HEK293 (cell line): ENCODE data around the gene SLC23A3.

ENCODE experiments used
- CTCF ChIA-PET: fragments of 350-600 bp; formaldehyde crosslinking; extraction: SDS; loops from one replicate; lab custom pipeline; 2021; ENCODE audit warnings: antibody characterized with exemption; lab: Yijun Ruan, JAX
- POLR2A ChIA-PET: fragments of 300-600 bp; formaldehyde crosslinking; extraction: SDS; loops from one replicate; lab custom pipeline; 2020; ENCODE audit warnings: antibody characterized with exemption, inconsistent platforms; lab: Yijun Ruan, JAX
- H3K27ac ChIP-seq: fragments of 200-500 bp; sonication (Bioruptor generic); 2 replicates; pipeline ENCODE4 v1.5.1; 2014; ENCODE audit warnings: low read depth, low read length, control low read depth, inconsistent platforms; ENCODE audit errors: extremely low read depth
- H3K36me3 ChIP-seq, 2 experiments: fragments of 200-500 bp in 1 of 2; sonication (Bioruptor generic) in 1 of 2; 1 replicate in 1 of 2; 2 replicates in 1 of 2; pipeline ENCODE4 v1.5.1; 2014 to 2017; ENCODE audit warnings: inconsistent platforms in 2 of 2, low read length in 2 of 2; ENCODE audit not compliant: control insufficient read depth in 2 of 2, insufficient read depth in 1 of 2
- H3K4me1 ChIP-seq: fragments of 200-500 bp; sonication (Bioruptor generic); 2 replicates; pipeline ENCODE4 v1.5.1; 2014; ENCODE audit warnings: mild to moderate bottlenecking, low read length, inconsistent platforms; ENCODE audit not compliant: control insufficient read depth, insufficient read depth
- H3K4me3 ChIP-seq: 2 replicates; pipeline ENCODE4 v1.5.1; 2011; ENCODE audit warnings: low read depth, mild to moderate bottlenecking, control low read depth, low read length, moderate library complexity
- H3K9me3 ChIP-seq: fragments of 200-500 bp; sonication (Bioruptor generic); 2 replicates; pipeline ENCODE4 v1.5.1; 2014; ENCODE audit warnings: low read depth, low read length, inconsistent platforms; ENCODE audit not compliant: control insufficient read depth, insufficient read depth
- GLIS2 ChIP-seq: fragments of 450-650 bp; formaldehyde crosslinking; IDR thresholded peaks from 2 replicates; pipeline ENCODE4 v1.5.1; 2016; ENCODE audit warnings: missing biosample characterization, missing genetic modification characterization
- HOXC10 ChIP-seq: sonication (generic); formaldehyde crosslinking; IDR thresholded peaks from 2 replicates; pipeline ENCODE4 v1.8.1; 2023; ENCODE audit warnings: mild to moderate bottlenecking, missing genetic modification reagents
- KLF16 ChIP-seq: fragments of 450-650 bp; formaldehyde crosslinking; IDR thresholded peaks from 2 replicates; pipeline ENCODE4 v1.5.1; 2017; ENCODE audit warnings: missing biosample characterization, missing genetic modification characterization
- KLF9 ChIP-seq: fragments of 450-650 bp; formaldehyde crosslinking; IDR thresholded peaks from 2 replicates; pipeline ENCODE4 v1.5.1; 2016; ENCODE audit warnings: missing biosample characterization, missing genetic modification characterization, low read depth
- SP3 ChIP-seq: fragments of 450-650 bp; formaldehyde crosslinking; IDR thresholded peaks from 2 replicates; pipeline ENCODE4 v1.5.1; 2016; ENCODE audit warnings: missing biosample characterization, missing genetic modification characterization
- ZBTB17 ChIP-seq: fragments of 450-650 bp; formaldehyde crosslinking; IDR thresholded peaks from 2 replicates; pipeline ENCODE4 v1.5.1; 2016; ENCODE audit warnings: missing biosample characterization, missing genetic modification characterization
- ZFP3 ChIP-seq: fragments of 450-650 bp; formaldehyde crosslinking; IDR thresholded peaks from 2 replicates; pipeline ENCODE4 v1.5.1; 2016; ENCODE audit warnings: low read depth, missing biosample characterization, missing genetic modification characterization
- ZNF133 ChIP-seq: fragments of 450-650 bp; formaldehyde crosslinking; IDR thresholded peaks from 2 replicates; pipeline ENCODE4 v1.5.1; 2016; ENCODE audit warnings: missing biosample characterization, missing genetic modification characterization
- ZNF157 ChIP-seq: fragments of 450-650 bp; formaldehyde crosslinking; IDR thresholded peaks from 2 replicates; pipeline ENCODE4 v1.5.1; 2016; ENCODE audit warnings: missing biosample characterization, missing genetic modification characterization
- ZNF2 ChIP-seq: fragments of 450-650 bp; formaldehyde crosslinking; IDR thresholded peaks from 2 replicates; pipeline ENCODE4 v1.5.1; 2016; ENCODE audit warnings: missing biosample characterization, missing genetic modification characterization
- ZNF266 ChIP-seq: fragments of 450-650 bp; formaldehyde crosslinking; IDR thresholded peaks from 2 replicates; pipeline ENCODE4 v1.5.1; 2016; ENCODE audit warnings: missing biosample characterization, missing genetic modification characterization, low read depth
- ZNF311 ChIP-seq: fragments of 450-650 bp; formaldehyde crosslinking; IDR thresholded peaks from 2 replicates; pipeline ENCODE4 v1.5.1; 2017; ENCODE audit warnings: missing biosample characterization, missing genetic modification characterization, borderline replicate concordance
- ZNF335 ChIP-seq: fragments of 450-650 bp; formaldehyde crosslinking; conservative IDR thresholded peaks from 2 replicates; pipeline ENCODE4 v1.5.1; 2016; ENCODE audit warnings: missing biosample characterization, missing genetic modification characterization
- ZNF354C ChIP-seq: fragments of 450-650 bp; formaldehyde crosslinking; IDR thresholded peaks from 2 replicates; pipeline ENCODE4 v1.5.1; 2016; ENCODE audit warnings: missing biosample characterization, missing genetic modification characterization, low read depth, borderline replicate concordance
- ZNF501 ChIP-seq: fragments of 450-650 bp; formaldehyde crosslinking; IDR thresholded peaks from 2 replicates; pipeline ENCODE4 v1.5.1; 2016; ENCODE audit warnings: missing biosample characterization, missing genetic modification characterization
- ZNF530 ChIP-seq: fragments of 450-650 bp; formaldehyde crosslinking; IDR thresholded peaks from 2 replicates; pipeline ENCODE4 v1.5.1; 2016; ENCODE audit warnings: low read depth, missing biosample characterization, missing genetic modification characterization
- ZNF548 ChIP-seq: fragments of 450-650 bp; formaldehyde crosslinking; IDR thresholded peaks from 2 replicates; pipeline ENCODE4 v1.5.1; 2016; ENCODE audit warnings: missing biosample characterization, missing genetic modification characterization
- ZNF560 ChIP-seq: fragments of 450-650 bp; formaldehyde crosslinking; IDR thresholded peaks from 2 replicates; pipeline ENCODE4 v1.5.1; 2017; ENCODE audit warnings: missing biosample characterization, missing genetic modification characterization, borderline replicate concordance
- ZNF785 ChIP-seq: fragments of 450-650 bp; formaldehyde crosslinking; IDR thresholded peaks from 2 replicates; pipeline ENCODE4 v1.5.1; 2016; ENCODE audit warnings: missing biosample characterization, missing genetic modification characterization
- ZNF843 ChIP-seq: fragments of 450-650 bp; formaldehyde crosslinking; IDR thresholded peaks from 2 replicates; pipeline ENCODE4 v1.5.1; 2016; ENCODE audit warnings: missing biosample characterization, missing genetic modification characterization
- TF ChIP-seq, protein P1 (sequence below): fragments of 450-650 bp; formaldehyde crosslinking; IDR thresholded peaks from 2 replicates; pipeline ENCODE4 v1.5.1; 2016; ENCODE audit warnings: missing biosample characterization, missing genetic modification characterization
- TF ChIP-seq, protein P2 (sequence below): fragments of 450-650 bp; formaldehyde crosslinking; IDR thresholded peaks from 2 replicates; pipeline ENCODE4 v1.5.1; 2016; ENCODE audit warnings: missing biosample characterization, missing genetic modification characterization, low read depth
- TF ChIP-seq, protein P3 (sequence below): fragments of 450-650 bp; formaldehyde crosslinking; conservative IDR thresholded peaks from 2 replicates; pipeline ENCODE4 v1.5.1; 2016; ENCODE audit warnings: low read depth, missing biosample characterization, missing genetic modification characterization

SLC23A3 gene

DNA sequence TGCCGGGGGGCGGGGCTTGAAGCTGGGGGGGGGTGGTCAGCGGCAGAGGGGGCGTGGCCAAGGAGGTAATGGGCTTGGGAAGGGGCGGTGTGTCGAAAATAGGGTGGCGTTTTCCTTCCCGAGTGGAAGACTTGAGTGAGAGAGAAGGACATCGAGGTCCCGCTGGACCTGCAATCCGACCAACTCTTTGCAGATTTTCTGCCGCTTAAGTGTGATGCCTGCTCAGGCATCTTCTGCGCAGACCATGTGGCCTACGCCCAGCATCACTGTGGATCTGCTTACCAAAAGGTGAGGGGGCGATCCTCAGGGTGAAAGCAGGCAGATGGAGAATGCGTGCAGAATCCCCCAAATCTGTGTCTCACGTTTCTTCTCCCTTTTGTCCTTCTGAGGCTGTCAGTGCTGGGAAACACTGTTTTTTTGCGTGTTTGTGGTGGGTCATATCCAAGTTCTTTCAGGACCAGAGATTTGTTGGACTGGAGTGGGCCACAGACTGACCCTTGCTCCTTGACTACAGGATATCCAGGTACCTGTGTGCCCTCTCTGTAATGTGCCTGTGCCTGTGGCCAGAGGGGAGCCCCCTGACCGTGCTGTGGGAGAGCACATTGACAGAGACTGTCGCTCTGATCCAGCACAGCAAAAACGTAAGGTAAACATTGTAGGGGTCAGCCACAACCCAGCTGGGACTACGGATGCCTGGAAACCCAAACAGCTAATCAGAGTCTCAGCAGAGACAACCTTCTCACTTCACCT is 37.5 kb upstream of the SLC23A3 start:
- peaks cover 8% of the 10 kb centered on the region for H3K4me1 ChIP-seq
- no peak overlapping the region; the same call in 1 of the 2 replicates for H3K27ac ChIP-seq
- TF ChIP-seq GLIS2 (tag by site-specific recombination) (peak; percentile 35; the same call in 1 of the 2 replicates), KLF16 (tag by site-specific recombination) (peak; percentile 12; the same call in 1 of the 2 replicates), ZNF133 (tag by site-specific recombination) (no peak), ZBTB17 (tag by site-specific recombination) (peak; percentile 40), KLF9 (tag by site-specific recombination) (peak; percentile 27; the same call in 1 of the 2 replicates), ZNF335 (tag by site-specific recombination) (peak; percentile 71), ZNF157 (no peak), SP3 (tag by site-specific recombination) (peak; percentile 26; the same call in 1 of the 2 replicates)
- TF ChIP-seq, protein P1, sequence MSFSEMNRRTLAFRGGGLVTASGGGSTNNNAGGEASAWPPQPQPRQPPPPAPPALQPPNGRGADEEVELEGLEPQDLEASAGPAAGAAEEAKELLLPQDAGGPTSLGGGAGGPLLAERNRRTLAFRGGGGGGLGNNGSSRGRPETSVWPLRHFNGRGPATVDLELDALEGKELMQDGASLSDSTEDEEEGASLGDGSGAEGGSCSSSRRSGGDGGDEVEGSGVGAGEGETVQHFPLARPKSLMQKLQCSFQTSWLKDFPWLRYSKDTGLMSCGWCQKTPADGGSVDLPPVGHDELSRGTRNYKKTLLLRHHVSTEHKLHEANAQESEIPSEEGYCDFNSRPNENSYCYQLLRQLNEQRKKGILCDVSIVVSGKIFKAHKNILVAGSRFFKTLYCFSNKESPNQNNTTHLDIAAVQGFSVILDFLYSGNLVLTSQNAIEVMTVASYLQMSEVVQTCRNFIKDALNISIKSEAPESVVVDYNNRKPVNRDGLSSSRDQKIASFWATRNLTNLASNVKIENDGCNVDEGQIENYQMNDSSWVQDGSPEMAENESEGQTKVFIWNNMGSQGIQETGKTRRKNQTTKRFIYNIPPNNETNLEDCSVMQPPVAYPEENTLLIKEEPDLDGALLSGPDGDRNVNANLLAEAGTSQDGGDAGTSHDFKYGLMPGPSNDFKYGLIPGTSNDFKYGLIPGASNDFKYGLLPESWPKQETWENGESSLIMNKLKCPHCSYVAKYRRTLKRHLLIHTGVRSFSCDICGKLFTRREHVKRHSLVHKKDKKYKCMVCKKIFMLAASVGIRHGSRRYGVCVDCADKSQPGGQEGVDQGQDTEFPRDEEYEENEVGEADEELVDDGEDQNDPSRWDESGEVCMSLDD (tag by site-specific recombination): no peak
- no peaks in the 10 kb centered on the region for H3K9me3 ChIP-seq
- CTCF ChIA-PET: interaction anchor here (0.7 to 3.2 kb wide), 5 partner anchors 34 to 499 kb away, joined by 3 to 8 read pairs (median 3); partner anchors contain the start of genes GLB1L and STK16
- peak overlapping the region; percentile 76 for H3K4me3 ChIP-seq
- POLR2A ChIA-PET: interaction anchor here (0.6 to 2.6 kb wide), 16 partner anchors 11 to 337 kb away, joined by 3 to 42 read pairs (median 6); partner anchors contain the start of genes ABCB6, ANKZF1, ATG9A and CNPPD1
- peaks cover 9 to 46% of the 10 kb centered on the region in 2 experiments; a peak in 2 of 3 replicates for H3K36me3 ChIP-seq

DNA sequence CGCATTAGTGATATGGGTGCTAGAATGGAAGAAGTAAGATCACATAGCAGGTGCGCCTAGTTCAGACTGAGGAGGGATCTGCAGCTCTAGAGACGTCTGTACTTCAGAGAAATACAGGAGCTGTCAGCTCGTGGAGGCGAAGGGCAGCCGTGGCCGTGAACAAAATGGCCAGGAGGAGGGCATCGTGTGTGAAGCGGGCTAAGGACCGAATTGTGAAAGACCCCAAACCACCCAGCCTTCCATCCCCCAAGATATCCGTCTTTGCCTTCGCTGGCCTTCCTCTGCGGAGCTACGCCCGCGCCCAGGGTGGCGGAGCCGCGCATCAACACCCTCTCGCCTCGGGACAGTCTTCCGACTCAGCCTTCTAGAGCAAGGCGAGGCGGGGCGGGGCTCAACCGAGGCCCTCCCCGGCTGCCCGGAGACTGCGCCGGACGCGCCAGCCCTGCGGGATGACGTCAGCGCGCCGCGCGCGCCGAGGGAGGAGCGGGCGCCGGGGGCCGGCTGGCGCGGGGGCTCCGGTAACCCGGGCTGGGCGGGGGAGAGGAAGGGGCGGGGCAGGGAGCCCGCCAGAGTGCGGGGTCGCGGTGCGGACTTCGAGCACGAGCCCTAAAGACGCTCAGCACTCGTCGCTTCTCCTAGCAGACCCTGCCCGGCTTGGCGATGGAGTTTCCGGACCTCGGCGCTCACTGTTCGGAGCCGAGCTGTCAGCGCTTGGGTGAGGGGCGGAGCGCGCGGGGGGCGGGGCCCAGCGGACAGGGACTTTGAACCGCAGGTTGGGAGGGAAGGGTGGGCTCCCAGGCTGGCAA is 36.7 kb upstream of the SLC23A3 start, which contains the start of gene ZFAND2B:
TSS of gene ZFAND2B (plus strand) at position 455 of the 806 bp plus-strand sequence. CDS start at position 661, 206 bp downstream.
- Histone ChIP-seq H3K36me3 (peaks cover 5 to 41% of the 10 kb centered on the region in 2 experiments; a peak in 2 of 3 replicates), H3K27ac (peak within 1 kb of the TSS; percentile 61), H3K4me3 (peak within 1 kb of the TSS; percentile 76), H3K4me1 (peaks cover 8% of the 10 kb centered on the region), H3K9me3 (no peaks in the 10 kb centered on the region)
- CTCF ChIA-PET: interaction anchor here (0.6 to 1.4 kb wide), 10 partner anchors 12 to 1980 kb away, joined by 3 to 5 read pairs (median 3); partner anchors contain the start of genes GLB1L and STK16
- POLR2A ChIA-PET: interaction anchor here (0.6 to 2.6 kb wide), 23 partner anchors 10 to 337 kb away, joined by 3 to 42 read pairs (median 4); partner anchors contain the start of genes ABCB6, ANKZF1, ATG9A and CNPPD1
- TF ChIP-seq, protein P2, sequence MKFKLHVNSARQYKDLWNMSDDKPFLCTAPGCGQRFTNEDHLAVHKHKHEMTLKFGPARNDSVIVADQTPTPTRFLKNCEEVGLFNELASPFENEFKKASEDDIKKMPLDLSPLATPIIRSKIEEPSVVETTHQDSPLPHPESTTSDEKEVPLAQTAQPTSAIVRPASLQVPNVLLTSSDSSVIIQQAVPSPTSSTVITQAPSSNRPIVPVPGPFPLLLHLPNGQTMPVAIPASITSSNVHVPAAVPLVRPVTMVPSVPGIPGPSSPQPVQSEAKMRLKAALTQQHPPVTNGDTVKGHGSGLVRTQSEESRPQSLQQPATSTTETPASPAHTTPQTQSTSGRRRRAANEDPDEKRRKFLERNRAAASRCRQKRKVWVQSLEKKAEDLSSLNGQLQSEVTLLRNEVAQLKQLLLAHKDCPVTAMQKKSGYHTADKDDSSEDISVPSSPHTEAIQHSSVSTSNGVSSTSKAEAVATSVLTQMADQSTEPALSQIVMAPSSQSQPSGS (tag by site-specific recombination): peak; percentile 78
- TF ChIP-seq ZNF2 (tag by site-specific recombination) (peak; percentile 73; the same call in 1 of the 2 replicates), ZNF560 (tag by site-specific recombination) (no peak), ZFP3 (no peak), ZNF266 (tag by site-specific recombination) (no peak), ZNF785 (tag by site-specific recombination) (no peak), ZNF548 (no peak), ZNF501 (tag by site-specific recombination) (0 out of 2 replicates have a peak, but pooled peaks have one; percentile 47), HOXC10 (no peak), ZNF311 (tag by site-specific recombination) (no peak), ZNF354C (tag by site-specific recombination) (no peak), ZNF530 (no peak), ZNF843 (no peak)
- TF ChIP-seq, protein P3, sequence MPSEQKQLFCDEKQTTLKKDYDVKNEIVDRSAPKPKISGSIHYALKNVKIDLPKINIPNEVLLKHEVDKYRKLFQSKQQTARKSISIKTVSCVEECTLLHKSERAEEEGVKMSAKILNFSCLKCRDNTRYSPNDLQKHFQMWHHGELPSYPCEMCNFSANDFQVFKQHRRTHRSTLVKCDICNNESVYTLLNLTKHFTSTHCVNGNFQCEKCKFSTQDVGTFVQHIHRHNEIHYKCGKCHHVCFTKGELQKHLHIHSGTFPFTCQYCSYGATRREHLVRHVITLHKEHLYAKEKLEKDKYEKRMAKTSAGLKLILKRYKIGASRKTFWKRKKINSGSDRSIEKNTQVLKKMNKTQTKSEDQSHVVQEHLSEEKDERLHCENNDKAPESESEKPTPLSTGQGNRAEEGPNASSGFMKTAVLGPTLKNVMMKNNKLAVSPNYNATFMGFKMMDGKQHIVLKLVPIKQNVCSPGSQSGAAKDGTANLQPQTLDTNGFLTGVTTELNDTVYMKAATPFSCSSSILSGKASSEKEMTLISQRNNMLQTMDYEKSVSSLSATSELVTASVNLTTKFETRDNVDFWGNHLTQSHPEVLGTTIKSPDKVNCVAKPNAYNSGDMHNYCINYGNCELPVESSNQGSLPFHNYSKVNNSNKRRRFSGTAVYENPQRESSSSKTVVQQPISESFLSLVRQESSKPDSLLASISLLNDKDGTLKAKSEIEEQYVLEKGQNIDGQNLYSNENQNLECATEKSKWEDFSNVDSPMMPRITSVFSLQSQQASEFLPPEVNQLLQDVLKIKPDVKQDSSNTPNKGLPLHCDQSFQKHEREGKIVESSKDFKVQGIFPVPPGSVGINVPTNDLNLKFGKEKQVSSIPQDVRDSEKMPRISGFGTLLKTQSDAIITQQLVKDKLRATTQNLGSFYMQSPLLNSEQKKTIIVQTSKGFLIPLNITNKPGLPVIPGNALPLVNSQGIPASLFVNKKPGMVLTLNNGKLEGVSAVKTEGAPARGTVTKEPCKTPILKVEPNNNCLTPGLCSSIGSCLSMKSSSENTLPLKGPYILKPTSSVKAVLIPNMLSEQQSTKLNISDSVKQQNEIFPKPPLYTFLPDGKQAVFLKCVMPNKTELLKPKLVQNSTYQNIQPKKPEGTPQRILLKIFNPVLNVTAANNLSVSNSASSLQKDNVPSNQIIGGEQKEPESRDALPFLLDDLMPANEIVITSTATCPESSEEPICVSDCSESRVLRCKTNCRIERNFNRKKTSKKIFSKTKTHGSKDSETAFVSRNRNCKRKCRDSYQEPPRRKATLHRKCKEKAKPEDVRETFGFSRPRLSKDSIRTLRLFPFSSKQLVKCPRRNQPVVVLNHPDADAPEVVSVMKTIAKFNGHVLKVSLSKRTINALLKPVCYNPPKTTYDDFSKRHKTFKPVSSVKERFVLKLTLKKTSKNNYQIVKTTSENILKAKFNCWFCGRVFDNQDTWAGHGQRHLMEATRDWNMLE (tag by site-specific recombination): no peak
